Motor neuron (in vitro differentiated cells): ENCODE results near the gene ACTR2. TPM values are rescaled to one million over a fixed set of nuclear protein-coding genes. Genes with fewer than 3 reads are reported as not detected.
"Not testable (repeated sequence)": the region's sequence is repeated elsewhere in the genome, so short reads cannot be mapped to it uniquely, and the experiment has no call there.

Experiments
- ATAC-seq, 8 experiments: fragments of 200-7000 bp; cut with Tn5 transposase; replicated peaks in 6 of 8; 2 replicates each; pipeline ENCODE4 v1.8.0; 2021; ENCODE audit warnings: mild to moderate bottlenecking in 8 of 8, moderate library complexity in 8 of 8
- H3K27ac ChIP-seq, 2 donors: fragments of 250-450 bp; sonication (Bioruptor Pico); 2 replicates each; pipeline ENCODE4 v1.9.0; 2021; ENCODE audit warnings: antibody characterized with exemption in 2 of 2, mild to moderate bottlenecking in 2 of 2, moderate library complexity in 1 of 2
- H3K4me1 ChIP-seq, 2 donors: fragments of 250-450 bp; sonication (Bioruptor Pico); replicated peaks in 1 of 2; 2 replicates each; pipeline ENCODE4 v1.6.1; 2021; ENCODE audit warnings: antibody characterized with exemption in 2 of 2, mild to moderate bottlenecking in 2 of 2, moderate library complexity in 1 of 2
- H3K4me3 ChIP-seq, 5 donors: fragments of 250-450 bp; sonication (Bioruptor Pico); 2 replicates each; pipeline ENCODE4 v1.9.0; 2021; ENCODE audit warnings: antibody characterized with exemption in 5 of 5, mild to moderate bottlenecking in 5 of 5, moderate library complexity in 4 of 5
- WGBS, 10 experiments: fragments of 450-650 bp; shearing (Covaris generic); methylation state at CpG; one replicate each; pipeline ENCODE4 v1.0.0; 2022; 5-methylcytosine and 5-hydroxymethylcytosine counted together
- in situ Hi-C, 9 experiments: fragments of 400-800 bp; cut with MboI; loops; one replicate each; pipeline ENCODE4 v1.15.0; 2021; ENCODE audit warnings: low sequenced_read_pairs in 9 of 9, low pct_unique_long_range_greater_than_20kb in 2 of 9; ENCODE audit not compliant: unreplicated experiment in 9 of 9
- total RNA-seq, 8 experiments: library from RNA; unstranded; fragments of 300-600 nt; gene quantifications; 2 replicates each; pipeline versions ENCODE4 v1.2.3 to v1.2.4, GENCODE V29; 2022

ACTR2 gene
- total RNA-seq, 8 experiments from 2014 or later, result 80.4 to 237 (median 123) TPM

GRCh38 chr2:65300761-65301711 lies 73.4 kb downstream of the ACTR2 start:
- in situ Hi-C loops, result no loop called here
- ATAC-seq, result peak; percentile 44 to 95 (median 85)
- 1 to 29% (median 13%) methylated on average over 2 to 17 of the region's 20 CpGs; no CpG with 5 or more reads in 1 of the 10 experiments for WGBS, 10 experiments
- Histone ChIP-seq H3K27ac (no peak overlapping the region), H3K4me3 (no peak overlapping the region), H3K4me1 (peaks cover 19 to 23% of the 10 kb centered on the region in 2 donors)

- ATAC-seq, result peak in 3 of 8 experiments; percentile 71 to 89 (median 87)
- 48 to 100% (median 80%) methylated on average over 1 to 2 of the region's 2 CpGs; no CpG with 5 or more reads in 1 of the 10 experiments for WGBS, 10 experiments
- no peak overlapping the region for H3K4me3 ChIP-seq
- peaks cover 9% of the 10 kb centered on the region in 2 donors for H3K4me1 ChIP-seq
- H3K27ac ChIP-seq, result no peak overlapping the region
- in situ Hi-C loops, result no loop called here
Observed at GRCh38 chr2:65305934-65306333, 78.3 kb downstream of the ACTR2 start.

- 78 to 100% (median 85%) methylated on average over 1 to 6 of the region's 8 CpGs; no CpG with 5 or more reads in 2 of the 10 experiments for WGBS, 10 experiments
- no peak overlapping the region for H3K4me3 ChIP-seq
Observed at GRCh38 chr2:65309699-65310098, 82.1 kb downstream of the ACTR2 start.

GRCh38 chr2:65311049-65311448 lies 83.4 kb downstream of the ACTR2 start:
- Histone ChIP-seq H3K27ac (no peak overlapping the region), H3K4me1 (no peaks in the 10 kb centered on the region), H3K4me3 (no peak overlapping the region)
- in situ Hi-C loops, result no loop called here
- 64 to 100% (median 89%) methylated on average over 3 to 6 of the region's 6 CpGs; no CpG with 5 or more reads in 1 of the 10 experiments for WGBS, 10 experiments
- ATAC-seq, result no peak

More at GRCh38 chr2:65309699-65310098, 82.1 kb downstream of the ACTR2 start:
- in situ Hi-C loops, result no loop called here
- Histone ChIP-seq H3K27ac (no peak overlapping the region), H3K4me1 (no peaks in the 10 kb centered on the region)
- no peak for ATAC-seq

GRCh38 chr2:65311596-65311995 lies 84.0 kb downstream of the ACTR2 start:
- Histone ChIP-seq H3K4me3 (no peak overlapping the region), H3K27ac (no peak overlapping the region), H3K4me1 (no peaks in the 10 kb centered on the region)
- in situ Hi-C loops, result no loop called here
- 93 to 100% (median 96%) methylated on average over 2 to 6 of the region's 7 CpGs; no CpG with 5 or more reads in 5 of the 10 experiments for WGBS, 10 experiments
- ATAC-seq, result no peak

- in situ Hi-C loops, result no loop called here
- Histone ChIP-seq H3K4me3 (no peak overlapping the region), H3K4me1 (no peaks in the 10 kb centered on the region), H3K27ac (no peak overlapping the region)
- WGBS, 10 experiments, result 80 to 100% (median 91%) methylated on average over 1 to 19 of the region's 52 CpGs
- no peak for ATAC-seq
Observed at GRCh38 chr2:65313126-65313953, 85.7 kb downstream of the ACTR2 start.

GRCh38 chr2:65313954-65314256 lies 86.3 kb downstream of the ACTR2 start:
- no peak for ATAC-seq
- in situ Hi-C loops, result no loop called here
- WGBS, 10 experiments, result 83 to 100% (median 97%) methylated on average over 1 to 19 of the region's 24 CpGs; no CpG with 5 or more reads in 5 of the 10 experiments
- Histone ChIP-seq H3K4me1 (no peaks in the 10 kb centered on the region), H3K27ac (no peak overlapping the region), H3K4me3 (no peak overlapping the region)

GRCh38 chr2:65314801-65315441 lies 87.3 kb downstream of the ACTR2 start:
- in situ Hi-C loops, result no loop called here
- no peak overlapping the region for H3K4me3 ChIP-seq
- H3K27ac ChIP-seq, result no peak overlapping the region
- WGBS, 10 experiments, result 38 to 100% (median 84%) methylated on average over 2 to 6 of the region's 8 CpGs; no CpG with 5 or more reads in 1 of the 10 experiments
- H3K4me1 ChIP-seq, result no peaks in the 10 kb centered on the region
- peak in 3 of 8 experiments; percentile 80 to 94 (median 83) for ATAC-seq

GRCh38 chr2:65316072-65316471 lies 88.4 kb downstream of the ACTR2 start:
- no peaks in the 10 kb centered on the region for H3K4me1 ChIP-seq
- no peak overlapping the region for H3K27ac ChIP-seq
- ATAC-seq, result peak in 1 of 8 experiments; percentile 70
- 80 to 100% (median 100%) methylated on average over 1 to 3 of the region's 6 CpGs; no CpG with 5 or more reads in 4 of the 10 experiments for WGBS, 10 experiments
- in situ Hi-C loops, result no loop called here
- no peak overlapping the region for H3K4me3 ChIP-seq

GRCh38 chr2:65317351-65317750 lies 89.7 kb downstream of the ACTR2 start:
- H3K27ac ChIP-seq, H3K4me3 ChIP-seq, H3K4me1 ChIP-seq, ATAC-seq, in situ Hi-C loops: not testable (repeated sequence)
- WGBS, 10 experiments, result 75 to 100% (median 93%) methylated on average over 1 to 7 of the region's 7 CpGs; no CpG with 5 or more reads in 5 of the 10 experiments

- Histone ChIP-seq H3K4me3 (no peak overlapping the region), H3K27ac (no peak overlapping the region), H3K4me1 (no peaks in the 10 kb centered on the region)
- in situ Hi-C loops, result no loop called here
- 87 to 100% (median 94%) methylated on average over 2 to 5 of the region's 7 CpGs; no CpG with 5 or more reads in 1 of the 10 experiments for WGBS, 10 experiments
- ATAC-seq, result no peak
Observed at GRCh38 chr2:65317841-65318240, 90.2 kb downstream of the ACTR2 start.

- no peak overlapping the region for H3K4me3 ChIP-seq
- ATAC-seq, result no peak
- H3K4me1 ChIP-seq, result no peaks in the 10 kb centered on the region
- 60 to 98% (median 87%) methylated on average over 2 to 5 of the region's 5 CpGs; no CpG with 5 or more reads in 4 of the 10 experiments for WGBS, 10 experiments
- in situ Hi-C loops, result no loop called here
- no peak overlapping the region for H3K27ac ChIP-seq
Observed at GRCh38 chr2:65319072-65319673, 91.5 kb downstream of the ACTR2 start.
